Measurements from ENCODE around the gene KCNQ1. TPM values are rescaled to one million over a fixed set of nuclear protein-coding genes. Genes with fewer than 3 reads are reported as not detected.
A peak's percentile ranks its signal among the peaks of the same experiment; 100 is the strongest.

KCNQ1 gene
- polyA plus RNA-seq, 1 donor (not counting 4 experiments of a cell fraction or from before 2014, with no cell fraction given), result not detected

DNA sequence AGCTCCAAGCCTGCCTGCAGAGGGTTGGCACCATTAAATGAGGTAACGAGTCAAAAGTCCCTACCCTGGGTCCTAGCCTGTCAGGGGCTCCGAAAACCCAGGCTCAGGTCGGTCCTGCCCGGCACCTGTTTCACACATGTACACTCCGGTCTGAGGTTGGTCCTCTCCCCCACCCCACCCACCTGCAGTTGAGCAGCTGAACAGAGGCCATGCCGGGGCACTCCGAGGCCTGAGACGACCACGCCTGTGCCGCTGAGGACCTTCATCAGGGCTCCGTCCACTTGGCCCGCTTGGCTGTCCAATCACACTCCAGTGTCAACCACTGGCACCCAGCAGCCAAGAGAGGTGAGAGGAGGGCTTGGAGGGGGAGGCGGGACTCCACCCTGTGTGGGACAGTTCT lies 42.7 kb upstream of the KCNQ1 start:
- Histone ChIP-seq H4K20me1 (ENCODE audit: control insufficient read depth, extremely low read depth, insufficient read depth, low read length) (no peaks in the 10 kb centered on the region), H3K9ac (ENCODE audit: control insufficient read depth, extremely low read depth, insufficient read depth, low read length) (no peak overlapping the region), H3K27ac (ENCODE audit: control insufficient read depth, insufficient read depth, low read length) (no peak overlapping the region)

GRCh38 chr11:2402890-2403645 lies 41.7 kb upstream of the KCNQ1 start:
- no peak for FAIRE-seq
- Histone ChIP-seq H3K4me3 (ENCODE audit: control insufficient read depth in 2 of 3, extremely low read depth in 1 of 3, insufficient read depth in 2 of 3, low read depth in 1 of 3, low read length in 3 of 3) (no peak overlapping the region), H3K9me1 (ENCODE audit: control insufficient read depth, extremely low read depth, insufficient read depth, low read length) (no peaks in the 10 kb centered on the region), H3K9ac (ENCODE audit: control insufficient read depth, extremely low read depth, insufficient read depth, low read length) (no peak overlapping the region), H3K27ac (ENCODE audit: control insufficient read depth, insufficient read depth, low read length) (no peak overlapping the region), H3K4me1 (ENCODE audit: control insufficient read depth, extremely low read depth, insufficient read depth, low read length) (peaks cover 19% of the 10 kb centered on the region), H4K20me1 (ENCODE audit: control insufficient read depth, extremely low read depth, insufficient read depth, low read length) (no peaks in the 10 kb centered on the region), H3K9me3 (ENCODE audit: control insufficient read depth, low read depth, low read length) (no peaks in the 10 kb centered on the region), H2AFZ (ENCODE audit: control insufficient read depth, low read length) (no peak overlapping the region), H3K36me3 (ENCODE audit: control insufficient read depth in 2 of 2, extremely low read depth in 1 of 2, insufficient read depth in 2 of 2, low read length in 2 of 2) (peaks cover 10 to 11% of the 10 kb centered on the region in 2 experiments), H3K27me3 (ENCODE audit: control insufficient read depth, extremely low read depth, insufficient read depth, low read length) (no peaks in the 10 kb centered on the region), H3K4me2 (ENCODE audit: control insufficient read depth, extremely low read depth, insufficient read depth, low read depth, low read length) (no peak overlapping the region), H3K79me2 (ENCODE audit: control insufficient read depth, insufficient read depth, low read length) (peaks cover 26% of the 10 kb centered on the region)
- DNase-seq (ENCODE audit: low read depth, low spot score), result no peak
- TF ChIP-seq CTCF (optimal IDR thresholded peaks at IDR 0.05 in 1 of 3, IDR thresholded peaks at IDR 0.05 in 1 of 3, conservative IDR thresholded peaks at IDR 0.05 in 1 of 3; ENCODE audit: extremely low read depth in 1 of 3, insufficient read depth in 2 of 3, low read length in 3 of 3) (no peak), EZH2 (IDR thresholded peaks at IDR 0.05; ENCODE audit: low read length) (no peak)
- dilution Hi-C loops (cut with MboI; ENCODE audit: extremely low pct_ligation_motif_present, low sequenced_read_pairs), result no loop called here

More for the DNA sequence above, 42.7 kb upstream of the KCNQ1 start:
- dilution Hi-C loops (cut with MboI; ENCODE audit: extremely low pct_ligation_motif_present, low sequenced_read_pairs), result no loop called here
- Histone ChIP-seq H3K79me2 (ENCODE audit: control insufficient read depth, insufficient read depth, low read length) (peaks cover 26% of the 10 kb centered on the region), H2AFZ (ENCODE audit: control insufficient read depth, low read length) (no peak overlapping the region), H3K9me1 (ENCODE audit: control insufficient read depth, extremely low read depth, insufficient read depth, low read length) (no peaks in the 10 kb centered on the region), H3K4me2 (ENCODE audit: control insufficient read depth, extremely low read depth, insufficient read depth, low read depth, low read length) (peak overlapping the region; percentile 98), H3K9me3 (ENCODE audit: control insufficient read depth, low read depth, low read length) (no peaks in the 10 kb centered on the region), H3K27me3 (ENCODE audit: control insufficient read depth, extremely low read depth, insufficient read depth, low read length) (no peaks in the 10 kb centered on the region), H3K4me1 (ENCODE audit: control insufficient read depth, extremely low read depth, insufficient read depth, low read length) (peaks cover 19% of the 10 kb centered on the region), H3K36me3 (ENCODE audit: control insufficient read depth in 2 of 2, extremely low read depth in 1 of 2, insufficient read depth in 2 of 2, low read length in 2 of 2) (peaks cover 11 to 13% of the 10 kb centered on the region in 2 experiments), H3K4me3 (ENCODE audit: control insufficient read depth in 2 of 3, extremely low read depth in 1 of 3, insufficient read depth in 2 of 3, low read depth in 1 of 3, low read length in 3 of 3) (peak overlapping the region in 1 of 3 experiments; percentile 97)
- TF ChIP-seq EZH2 (IDR thresholded peaks at IDR 0.05; ENCODE audit: low read length), result no peak
- TF ChIP-seq CTCF (optimal IDR thresholded peaks at IDR 0.05 in 1 of 3, IDR thresholded peaks at IDR 0.05 in 1 of 3, conservative IDR thresholded peaks at IDR 0.05 in 1 of 3; ENCODE audit: extremely low read depth in 1 of 3, insufficient read depth in 2 of 3, low read length in 3 of 3), result no peak
- FAIRE-seq (no peak), DNase-seq (ENCODE audit: low read depth, low spot score) (no peak)

All from keratinocyte (primary cell).